Subcutaneous adipose tissue (tissue), 4 donors: ENCODE measurements around the gene ZNF428. TPM values are rescaled to one million over a fixed set of nuclear protein-coding genes. Genes with fewer than 3 reads are reported as not detected.

Source experiments
- CTCF ChIP-seq: fragments of 450-650 bp; IDR thresholded peaks from one replicate; pipeline ENCODE4 v1.5.1; 2016; ENCODE audit warnings: low read depth, mild to moderate bottlenecking, control low read depth, antibody characterized with exemption, moderate library complexity
- total RNA-seq, 4 donors: library from RNA; depleted of rRNA; stranded (reverse); fragments of >200 nt; gene quantifications; one replicate each; pipeline ENCODE4 v1.1.0, GENCODE V29; 2016

The ZNF428 gene
- total RNA-seq, 4 donors from 2014 or later = 11.1 to 27.1 (median 21.4) TPM

GRCh38 chr19:43639519-43640423 is 20.3 kb upstream of the ZNF428 start, which contains the start of gene CADM4:
CADM4 (minus strand) TSS chr19:43639850; CDS start chr19:43639790, 60 bp downstream.
- no peak for TF ChIP-seq CTCF

GRCh38 chr19:43638995-43639518 is 19.6 kb upstream of the ZNF428 start:
- no peak for TF ChIP-seq CTCF

- TF ChIP-seq CTCF = no peak
Observed at GRCh38 chr19:43638214-43638994, 19.0 kb upstream of the ZNF428 start.

- no peak for TF ChIP-seq CTCF
Observed at GRCh38 chr19:43636121-43636683, 16.8 kb upstream of the ZNF428 start.

- TF ChIP-seq CTCF = no peak
Observed at GRCh38 chr19:43634872-43635560, 15.6 kb upstream of the ZNF428 start.

GRCh38 chr19:43634506-43634871 is 15.1 kb upstream of the ZNF428 start:
- TF ChIP-seq CTCF = no peak
